Skeletal muscle satellite cell (primary cell): ENCODE results near the gene MRM2.
"Not testable (repeated sequence)": the region's sequence is repeated elsewhere in the genome, so short reads cannot be mapped to it uniquely, and the experiment has no call there.

ENCODE experiments used
- H3K27me3 ChIP-seq: 2 replicates; pipeline ENCODE4 v1.7.0; 2013; ENCODE audit warnings: low read length; ENCODE audit not compliant: control insufficient read depth, insufficient read depth
- H3K36me3 ChIP-seq: 2 replicates; pipeline ENCODE4 v1.7.0; 2013; ENCODE audit warnings: mild to moderate bottlenecking, control low read depth, low read length; ENCODE audit not compliant: insufficient read depth
- H3K4me1 ChIP-seq: 2 replicates; pipeline ENCODE4 v1.7.0; 2013; ENCODE audit warnings: low read length; ENCODE audit not compliant: control insufficient read depth, insufficient read depth
- H3K4me2 ChIP-seq: 2 replicates; pipeline ENCODE4 v1.7.0; 2013; ENCODE audit warnings: mild to moderate bottlenecking, low read length
- H3K4me3 ChIP-seq: 2 replicates; pipeline ENCODE4 v1.7.0; 2013; ENCODE audit warnings: low read length
- H3K9ac ChIP-seq: 2 replicates; pipeline ENCODE4 v1.7.0; 2013; ENCODE audit warnings: mild to moderate bottlenecking, low read depth, low read length, moderate library complexity
- H3K9me3 ChIP-seq: replicated peaks from 2 replicates; pipeline ENCODE4 v1.7.0; 2013; ENCODE audit warnings: mild to moderate bottlenecking, control low read depth, low read length

The MRM2 gene

GRCh38 chr7:2278026-2278425 lies 36.0 kb upstream of the MRM2 start:
- H3K4me1 ChIP-seq = peaks cover 5% of the 10 kb centered on the region
- H3K9me3 ChIP-seq = no peaks in the 10 kb centered on the region
- no peak overlapping the region for H3K9ac ChIP-seq
- H3K27me3 ChIP-seq = no peaks in the 10 kb centered on the region
- H3K4me3 ChIP-seq = no peak overlapping the region
- H3K4me2 ChIP-seq = no peak overlapping the region
- H3K36me3 ChIP-seq = peaks cover 9% of the 10 kb centered on the region

GRCh38 chr7:2276107-2276506 lies 34.1 kb upstream of the MRM2 start:
- Histone ChIP-seq H3K36me3 (peaks cover 15% of the 10 kb centered on the region), H3K4me3 (no peak overlapping the region), H3K9me3 (no peaks in the 10 kb centered on the region), H3K27me3 (no peaks in the 10 kb centered on the region), H3K9ac (no peak overlapping the region), H3K4me2 (no peak overlapping the region), H3K4me1 (no peaks in the 10 kb centered on the region)

GRCh38 chr7:2275101-2275500 lies 33.1 kb upstream of the MRM2 start:
- no peaks in the 10 kb centered on the region for H3K27me3 ChIP-seq
- no peak overlapping the region for H3K4me3 ChIP-seq
- H3K9ac ChIP-seq = no peak overlapping the region
- no peaks in the 10 kb centered on the region for H3K9me3 ChIP-seq
- H3K4me1 ChIP-seq = no peaks in the 10 kb centered on the region
- H3K36me3 ChIP-seq = peaks cover 21% of the 10 kb centered on the region
- no peak overlapping the region for H3K4me2 ChIP-seq

GRCh38 chr7:2274666-2275065 lies 32.7 kb upstream of the MRM2 start:
- H3K9ac ChIP-seq = no peak overlapping the region

GRCh38 chr7:2273866-2274265 lies 31.9 kb upstream of the MRM2 start:
- Histone ChIP-seq H3K4me3 (no peak overlapping the region), H3K4me2 (no peak overlapping the region), H3K4me1 (no peaks in the 10 kb centered on the region), H3K9ac (no peak overlapping the region), H3K9me3 (no peaks in the 10 kb centered on the region), H3K36me3 (peaks cover 21% of the 10 kb centered on the region), H3K27me3 (no peaks in the 10 kb centered on the region)

More at GRCh38 chr7:2274666-2275065, 32.7 kb upstream of the MRM2 start:
- H3K9me3 ChIP-seq = no peaks in the 10 kb centered on the region
- H3K36me3 ChIP-seq = peaks cover 21% of the 10 kb centered on the region
- H3K4me1 ChIP-seq = no peaks in the 10 kb centered on the region
- H3K27me3 ChIP-seq = no peaks in the 10 kb centered on the region
- H3K4me2 ChIP-seq = no peak overlapping the region
- no peak overlapping the region for H3K4me3 ChIP-seq

GRCh38 chr7:2272031-2272430 lies 30.0 kb upstream of the MRM2 start:
- peaks cover 19% of the 10 kb centered on the region for H3K36me3 ChIP-seq
- H3K27me3 ChIP-seq = no peaks in the 10 kb centered on the region
- H3K4me1 ChIP-seq = no peaks in the 10 kb centered on the region
- no peak overlapping the region for H3K4me2 ChIP-seq
- no peak overlapping the region for H3K4me3 ChIP-seq
- no peak overlapping the region for H3K9ac ChIP-seq
- H3K9me3 ChIP-seq = no peaks in the 10 kb centered on the region

GRCh38 chr7:2271273-2272026 lies 29.4 kb upstream of the MRM2 start:
- H3K9me3 ChIP-seq = no peaks in the 10 kb centered on the region
- H3K9ac ChIP-seq = no peak overlapping the region
- peaks cover 17% of the 10 kb centered on the region for H3K36me3 ChIP-seq
- no peak overlapping the region for H3K4me2 ChIP-seq
- no peaks in the 10 kb centered on the region for H3K4me1 ChIP-seq
- H3K27me3 ChIP-seq = no peaks in the 10 kb centered on the region
- H3K4me3 ChIP-seq = no peak overlapping the region

- Histone ChIP-seq H3K4me2 (no peak overlapping the region), H3K4me3 (no peak overlapping the region), H3K4me1 (no peaks in the 10 kb centered on the region), H3K27me3 (no peaks in the 10 kb centered on the region), H3K9ac (no peak overlapping the region), H3K9me3 (no peaks in the 10 kb centered on the region), H3K36me3 (peaks cover 20% of the 10 kb centered on the region)
Measured at GRCh38 chr7:2270495-2270894, 28.5 kb upstream of the MRM2 start.

GRCh38 chr7:2269991-2270460 lies 28.0 kb upstream of the MRM2 start:
- Histone ChIP-seq H3K4me1 (no peaks in the 10 kb centered on the region), H3K9ac (no peak overlapping the region), H3K4me3 (no peak overlapping the region), H3K9me3 (no peaks in the 10 kb centered on the region), H3K27me3 (no peaks in the 10 kb centered on the region), H3K4me2 (no peak overlapping the region), H3K36me3 (peaks cover 22% of the 10 kb centered on the region)

- not testable (repeated sequence) for H3K4me2 ChIP-seq, H3K27me3 ChIP-seq, H3K4me1 ChIP-seq, H3K9me3 ChIP-seq, H3K9ac ChIP-seq, H3K4me3 ChIP-seq
- peaks cover 21% of the 10 kb centered on the region for H3K36me3 ChIP-seq
Measured at GRCh38 chr7:2269089-2269990, 27.3 kb upstream of the MRM2 start.

GRCh38 chr7:2266911-2267310 lies 24.9 kb upstream of the MRM2 start:
- H3K4me2 ChIP-seq = no peak overlapping the region
- H3K27me3 ChIP-seq = no peaks in the 10 kb centered on the region
- H3K4me3 ChIP-seq = no peak overlapping the region
- peaks cover 35% of the 10 kb centered on the region for H3K36me3 ChIP-seq
- no peak overlapping the region for H3K9ac ChIP-seq
- H3K4me1 ChIP-seq = no peaks in the 10 kb centered on the region
- H3K9me3 ChIP-seq = no peaks in the 10 kb centered on the region
